Right ventricle myocardium inferior (tissue), 1 donor: ENCODE results near the gene ALB. TPM values are rescaled to one million over a fixed set of nuclear protein-coding genes. Genes with fewer than 3 reads are reported as not detected.

ENCODE experiments used
- total RNA-seq: library from RNA; stranded (reverse); fragmentation: NEBNext Ultra II Directional; extraction: Animal tissue kit (Norgen Biotek cat#: 25700); gene quantifications from one replicate; pipeline ENCODE4 v1.2.1, GENCODE V29; 2021
- donor health status: DM: no; HTN: yes; CAD: no; lungs with severe emphysema.

Gene ALB
- total RNA-seq, 1 donor from 2014 or later, result not detected

Other genes starting within 250 kb of the ALB start
- gene ANKRD17, start 145.5 kb upstream of the ALB start, total RNA-seq, result 50.7 TPM
- not detected for gene AFP, start 31.9 kb downstream of the ALB start, total RNA-seq
- not detected for gene AFM, start 77.5 kb downstream of the ALB start, total RNA-seq
- gene RASSF6, start 216.1 kb downstream of the ALB start, total RNA-seq, result not detected